CD4-positive, alpha-beta T cell treated with Interleukin-4 for 1 hour (primary cell): ENCODE results near the gene ZNF319.
"Not testable (repeated sequence)": the region's sequence is repeated elsewhere in the genome, so short reads cannot be mapped to it uniquely, and the experiment has no call there.

ENCODE experiments used
- DNase-seq, 2 donors: peaks; one replicate each; pipeline ENCODE4 v3.0.0-alpha.2; 2020 to 2022

Gene ZNF319

DNA sequence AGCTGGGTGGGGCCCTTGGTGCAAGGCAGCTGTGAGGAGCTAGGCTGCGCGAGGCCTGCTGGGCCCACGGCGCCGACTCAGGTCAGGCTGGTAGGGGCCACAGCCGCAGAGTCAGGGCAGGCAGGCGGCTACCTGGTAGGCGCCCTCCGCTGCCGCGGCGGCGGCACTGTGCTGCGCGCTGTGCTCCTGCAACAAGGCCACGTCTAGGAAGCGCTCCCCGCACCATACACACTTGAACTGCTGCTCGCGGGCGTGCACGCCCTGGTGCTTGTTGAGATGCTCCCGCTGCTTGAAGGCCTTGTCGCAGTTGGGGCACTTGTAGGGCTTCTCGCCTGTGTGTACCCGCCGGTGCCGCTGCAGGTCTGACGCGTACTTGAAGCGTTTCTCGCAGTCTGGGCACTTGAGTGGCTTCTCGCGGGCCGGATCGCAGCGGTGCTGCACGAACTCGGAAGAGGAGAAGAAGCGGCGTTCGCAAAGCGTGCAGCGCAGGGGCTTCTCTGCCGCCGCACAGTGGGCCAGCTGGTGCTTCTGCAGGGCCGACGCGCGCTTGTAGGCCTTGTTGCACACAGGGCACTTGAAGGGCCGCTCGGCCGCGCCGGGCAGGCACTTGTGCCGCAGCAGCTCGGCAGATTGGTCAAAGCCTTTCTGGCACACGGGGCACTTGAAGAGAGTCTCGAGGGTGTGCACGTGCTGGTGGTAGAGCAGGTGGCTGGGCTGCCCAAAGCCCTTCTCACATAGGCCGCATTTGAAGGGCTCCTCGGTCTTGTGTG lies 3.9 kb downstream of the ZNF319 start:
- no peak for DNase-seq

DNA sequence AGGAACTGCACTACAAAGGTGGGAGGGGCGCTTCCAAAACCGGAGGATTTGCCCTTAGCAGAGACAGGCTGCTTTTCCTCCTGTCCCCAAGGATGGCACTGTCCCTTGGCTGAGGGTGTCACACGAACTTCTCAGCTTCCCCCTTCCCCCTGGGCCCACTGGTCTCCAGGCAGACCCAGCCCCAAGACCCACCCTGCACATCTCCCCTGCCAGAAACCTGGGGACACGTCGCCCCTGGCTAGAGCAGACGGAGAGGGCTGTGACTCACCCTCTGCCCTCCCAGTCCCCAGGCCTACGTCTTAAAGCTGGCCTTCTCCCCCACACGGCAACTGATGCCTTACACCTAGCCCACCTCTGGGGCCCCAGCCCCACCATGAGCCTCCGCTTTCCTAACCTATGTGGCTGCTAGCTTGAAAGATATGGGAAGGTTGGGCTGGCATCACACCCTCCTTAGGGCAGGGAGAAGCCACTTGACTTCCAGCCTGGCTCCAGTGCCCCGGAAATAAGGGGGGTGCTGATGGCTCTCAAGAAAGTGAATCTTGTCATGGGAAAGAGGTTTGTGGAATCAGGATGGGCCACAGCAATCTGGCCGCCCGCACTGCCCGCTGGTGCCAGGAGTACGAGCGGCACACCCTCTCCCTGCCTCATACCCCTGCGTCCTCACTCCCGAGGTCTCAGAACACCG lies 4.6 kb downstream of the ZNF319 start:
- DNase-seq, result no peak

DNA sequence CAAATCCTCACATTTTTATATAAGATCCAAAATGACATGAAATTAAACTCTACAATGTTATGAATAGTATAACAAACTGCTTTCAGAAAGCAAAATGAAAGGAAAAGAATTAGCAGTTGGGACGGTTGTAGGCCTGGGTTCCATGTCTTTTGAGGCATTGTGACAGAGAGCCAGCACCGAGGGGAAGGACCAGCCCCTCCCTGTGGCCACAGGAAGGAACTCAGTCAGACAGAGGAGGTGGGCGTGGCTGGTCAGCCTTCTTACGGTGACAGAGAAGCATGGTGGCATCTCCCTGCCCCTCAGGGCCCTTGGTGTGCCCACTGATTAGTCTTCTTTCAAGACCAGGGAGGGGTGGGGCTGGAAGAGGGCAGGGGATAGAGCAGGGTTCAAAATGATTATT lies 5.7 kb downstream of the ZNF319 start:
- DNase-seq, result peak; percentile 59 to 68

DNA sequence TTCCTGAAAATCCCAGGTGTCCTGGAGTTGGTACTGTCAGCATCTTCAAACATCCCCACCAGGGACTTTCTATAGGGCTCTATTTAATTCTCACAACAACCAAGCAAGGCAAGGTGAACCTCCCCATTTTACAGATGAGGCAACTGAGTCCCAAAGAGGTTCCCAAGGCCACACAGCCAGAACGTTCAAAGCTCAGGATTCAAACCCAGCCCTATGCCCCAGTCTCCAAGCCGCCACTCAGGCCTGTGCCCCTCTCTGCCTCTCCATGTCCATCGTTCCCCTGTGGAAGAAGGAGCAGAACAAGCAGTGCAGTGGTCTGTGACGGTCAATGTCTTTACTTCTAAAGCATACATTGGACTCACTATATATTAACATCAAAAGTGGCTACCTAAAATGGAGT lies 6.1 kb downstream of the ZNF319 start:
- no peak for DNase-seq

DNA sequence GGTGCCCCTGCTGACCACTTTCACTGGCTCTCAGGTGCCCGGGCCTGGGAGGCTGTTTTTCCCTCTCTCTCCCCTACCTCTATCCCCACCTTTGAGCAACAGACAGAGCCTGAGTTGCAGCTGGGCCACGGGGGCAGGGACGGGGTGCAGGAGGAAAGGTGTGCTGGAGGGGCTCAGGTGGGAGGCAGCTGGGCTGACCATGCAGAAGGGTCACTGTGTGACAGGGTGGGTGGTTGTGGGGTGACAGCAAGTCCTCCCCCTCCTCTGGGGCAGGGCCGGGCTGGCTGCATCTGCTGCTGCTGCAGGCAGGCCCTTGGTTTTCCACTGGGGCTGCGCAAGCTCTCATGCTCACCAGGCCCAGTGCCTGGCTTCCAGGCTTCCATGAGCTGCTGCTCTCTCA lies 6.6 kb downstream of the ZNF319 start:
- DNase-seq, result no peak

DNA sequence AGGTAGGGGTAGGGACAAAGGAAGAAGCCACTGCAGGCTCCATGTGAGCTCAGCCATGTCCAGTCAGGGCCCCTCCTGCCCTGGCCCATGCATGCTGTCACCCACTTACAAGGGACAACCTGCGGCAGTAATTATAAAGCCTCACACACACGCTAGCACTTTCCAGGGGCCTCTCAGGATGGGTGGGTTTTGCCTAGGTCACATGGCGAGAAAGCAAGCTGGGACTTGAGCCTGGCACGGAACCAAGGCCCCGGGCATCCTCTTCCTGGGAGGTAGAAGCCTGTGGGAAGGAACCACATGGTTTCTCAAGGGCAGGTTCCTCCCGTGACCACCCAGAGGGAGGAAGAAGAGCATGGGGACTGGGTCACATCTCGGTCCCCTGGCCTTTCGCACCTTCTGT lies 7.0 kb downstream of the ZNF319 start:
- no peak for DNase-seq

DNA sequence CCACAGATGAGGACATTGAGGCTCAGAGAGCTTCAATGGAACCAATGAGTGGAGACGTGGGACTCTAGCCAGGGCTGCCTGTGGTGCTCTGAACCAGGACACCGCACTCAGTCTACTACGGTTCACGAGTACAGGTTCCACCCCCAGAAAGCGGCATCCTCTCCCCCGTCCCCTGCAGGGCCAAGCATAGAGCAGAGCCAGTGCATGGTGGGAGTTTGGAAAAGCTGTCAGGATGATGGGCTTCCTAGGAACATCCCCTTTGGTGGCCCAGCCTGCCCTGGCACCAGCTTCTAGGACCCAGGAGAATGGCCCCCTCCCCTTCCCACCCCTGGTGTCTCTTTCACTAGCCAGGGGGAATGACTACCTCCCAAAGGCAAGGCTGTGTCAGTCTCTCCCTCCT lies 8.4 kb downstream of the ZNF319 start:
- no peak for DNase-seq

DNA sequence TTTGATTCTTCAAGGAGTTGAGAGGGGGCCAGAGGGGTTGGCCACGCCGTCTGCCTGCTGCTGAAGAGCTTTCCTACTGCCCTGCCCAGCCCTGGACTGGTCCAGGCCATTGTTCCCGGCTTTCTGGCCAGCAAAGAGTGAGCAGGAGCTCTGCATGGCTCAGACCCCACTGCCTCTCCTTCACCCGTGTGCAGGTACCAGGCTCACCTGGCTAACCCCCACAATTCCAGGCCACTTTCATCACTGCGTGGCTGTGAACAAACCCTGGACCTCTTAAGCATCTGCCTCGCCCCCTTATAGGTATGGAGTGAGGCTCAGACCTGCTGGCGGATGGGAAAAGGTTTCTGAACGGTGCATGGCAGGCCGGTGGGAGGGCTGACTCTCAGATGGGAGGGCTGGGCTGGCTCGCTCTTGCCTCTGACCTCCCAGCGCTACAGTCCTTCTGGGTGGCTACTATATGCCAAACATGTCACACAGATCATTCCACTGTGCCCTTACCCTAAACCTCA lies 8.9 kb downstream of the ZNF319 start:
- DNase-seq, result no peak

DNA sequence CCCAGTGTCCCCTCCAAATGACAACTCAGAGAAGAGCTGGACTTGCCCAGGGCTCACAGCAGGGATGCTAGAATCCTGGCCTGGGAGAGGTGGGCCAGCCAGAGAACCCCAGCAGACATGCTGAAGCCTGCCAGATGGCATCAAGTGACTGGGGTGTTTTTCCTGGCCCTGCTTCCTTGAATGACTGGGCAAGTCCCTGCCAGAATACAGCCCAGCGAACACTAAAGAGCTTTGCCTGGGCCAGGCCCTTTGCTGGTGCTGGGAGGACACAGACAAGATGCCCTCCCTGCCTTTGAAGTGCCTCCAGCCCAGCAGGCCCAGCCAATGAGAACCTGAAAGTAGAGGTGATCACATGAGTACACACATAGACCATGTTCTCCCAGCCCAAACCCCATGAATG lies 11.5 kb downstream of the ZNF319 start:
- DNase-seq, result no peak

DNA sequence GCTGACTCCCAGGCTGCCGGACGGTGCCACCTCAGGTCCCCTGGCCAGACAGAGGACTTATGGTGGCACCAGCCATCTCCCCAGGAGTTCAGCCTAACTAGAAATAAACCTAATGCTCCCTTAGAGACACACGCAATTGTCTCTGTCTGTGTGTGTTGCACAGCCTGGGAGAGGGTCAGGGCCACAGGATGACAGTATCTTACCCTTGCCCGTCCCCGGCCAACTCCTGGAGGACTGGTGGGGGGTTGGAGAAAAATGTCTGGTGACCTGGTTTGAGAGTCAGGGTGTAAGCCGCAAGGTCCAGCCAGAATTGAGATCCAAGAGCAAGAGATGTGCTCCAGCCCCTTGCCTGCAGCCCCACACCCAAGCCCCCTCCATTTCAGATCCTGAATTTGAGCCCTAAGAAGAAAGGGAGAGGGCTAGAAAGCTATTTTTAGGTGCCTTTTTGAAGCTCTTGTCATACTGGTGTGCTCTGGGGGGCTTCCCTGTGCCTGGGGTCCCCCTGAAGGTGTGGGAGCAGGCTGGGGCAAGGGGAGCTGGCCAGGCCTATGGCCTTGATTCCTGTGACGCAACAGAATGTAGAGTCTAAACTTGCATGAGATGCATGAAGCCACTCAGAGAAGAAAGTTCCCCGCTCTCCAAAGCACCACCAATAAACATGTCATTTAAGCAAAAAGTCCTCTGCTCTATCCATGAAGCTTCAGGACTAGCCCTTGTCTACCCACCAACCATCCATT lies 12.9 kb downstream of the ZNF319 start:
- no peak for DNase-seq

DNA sequence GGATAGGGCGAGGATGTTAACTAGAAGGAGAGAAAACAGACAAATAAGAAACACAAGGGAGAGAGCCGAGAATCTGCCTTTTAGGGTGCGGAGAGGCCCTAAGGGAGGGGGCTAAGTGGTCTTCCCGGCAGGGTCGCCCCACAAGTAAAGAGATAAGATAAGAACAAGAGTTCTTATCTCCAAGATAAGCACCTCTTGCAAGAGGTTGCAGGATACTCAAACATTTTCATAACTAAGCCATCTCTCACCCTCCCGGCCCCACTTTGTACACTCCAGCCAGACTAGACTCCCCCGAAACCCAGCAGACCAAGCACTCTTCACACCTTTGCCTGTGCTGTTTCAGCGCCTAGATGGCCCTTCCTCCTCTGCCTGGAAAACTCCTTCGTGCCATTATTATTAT lies 14.3 kb downstream of the ZNF319 start:
- no peak for DNase-seq

DNA sequence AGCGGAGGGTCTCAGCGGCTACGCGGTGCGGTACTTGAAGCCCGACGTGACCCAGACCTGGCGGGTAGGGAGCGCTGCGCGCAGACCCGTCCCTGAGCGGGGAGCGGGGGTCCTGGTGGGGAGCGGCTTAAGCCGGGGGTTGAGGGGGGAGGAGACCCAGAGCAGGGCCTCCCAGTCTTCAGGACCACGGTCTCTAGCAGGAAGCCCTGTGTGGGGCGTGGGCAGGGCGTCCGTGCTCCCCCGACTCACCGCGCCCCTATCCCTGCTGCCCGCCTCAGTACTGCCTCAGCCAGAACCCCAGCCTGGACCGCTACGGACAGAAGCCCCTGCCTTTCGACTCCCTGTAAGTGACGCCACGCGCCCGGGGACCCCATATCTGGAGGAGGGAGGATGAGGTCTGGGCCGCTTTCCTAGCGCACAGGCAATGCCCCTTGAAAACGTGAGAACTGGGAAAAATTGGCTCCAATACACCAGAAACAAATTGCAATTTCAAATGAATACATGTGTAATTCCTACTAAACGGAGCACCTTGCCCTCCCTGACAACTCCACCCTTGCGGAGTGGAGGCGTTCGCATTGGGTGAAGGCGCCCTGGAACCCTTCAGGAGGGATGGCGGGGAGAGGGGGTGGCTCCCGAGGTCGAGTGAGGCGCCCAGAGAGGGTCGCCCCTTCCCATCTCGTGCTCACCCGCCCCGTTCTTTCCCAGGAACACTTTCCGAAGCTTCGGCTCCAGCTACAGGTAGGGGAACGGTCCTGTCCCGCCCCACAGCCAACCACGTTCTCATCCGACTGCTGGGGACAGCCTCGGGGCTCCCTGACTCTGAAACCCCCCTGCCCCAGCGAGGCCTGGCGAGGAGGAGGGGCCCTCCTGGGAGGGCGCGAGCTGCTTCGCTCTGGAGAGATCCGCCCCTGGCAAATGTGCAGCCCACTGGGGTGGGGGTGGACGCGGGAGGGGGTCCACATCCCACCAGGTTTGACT lies 15.0 kb downstream of the ZNF319 start:
- DNase-seq, result no peak

DNA sequence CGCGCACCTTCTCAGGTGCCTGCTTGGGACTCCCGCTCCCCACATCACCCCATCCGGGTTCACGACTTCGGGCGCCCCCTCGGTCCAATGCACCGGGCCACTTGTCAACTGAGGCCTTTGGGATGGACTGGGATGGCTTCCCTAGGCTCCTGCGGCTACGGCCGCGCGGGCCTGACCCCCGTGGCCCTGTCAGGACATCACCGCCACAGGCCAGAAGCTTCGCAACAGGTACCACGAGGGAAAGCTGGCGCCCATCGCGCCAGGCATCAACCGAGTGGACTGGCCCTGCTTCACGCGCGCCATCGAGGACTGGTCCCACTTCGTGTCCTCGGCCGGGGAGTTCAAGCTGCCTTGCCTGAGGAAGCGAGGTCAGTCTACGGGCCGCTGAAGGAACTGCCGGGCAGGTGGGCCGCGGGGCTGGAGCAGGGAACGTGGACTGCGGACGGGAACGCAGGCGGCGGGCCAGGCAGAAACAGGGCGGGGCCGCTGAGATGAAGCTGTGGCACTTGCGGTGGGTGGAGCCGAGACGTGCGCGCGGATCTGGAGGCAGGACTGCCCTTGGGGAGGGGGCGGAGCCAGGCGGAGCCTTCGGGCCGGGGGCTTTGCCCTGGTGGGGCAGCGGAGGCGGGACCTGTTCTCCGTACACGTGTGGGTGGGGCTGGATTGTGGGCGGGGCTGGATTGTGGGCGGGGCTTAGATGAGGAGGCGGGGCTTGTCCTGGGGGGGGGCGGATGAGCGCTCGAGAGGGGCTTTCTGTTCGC lies 15.8 kb downstream of the ZNF319 start:
- DNase-seq, result peak; percentile 95

DNA sequence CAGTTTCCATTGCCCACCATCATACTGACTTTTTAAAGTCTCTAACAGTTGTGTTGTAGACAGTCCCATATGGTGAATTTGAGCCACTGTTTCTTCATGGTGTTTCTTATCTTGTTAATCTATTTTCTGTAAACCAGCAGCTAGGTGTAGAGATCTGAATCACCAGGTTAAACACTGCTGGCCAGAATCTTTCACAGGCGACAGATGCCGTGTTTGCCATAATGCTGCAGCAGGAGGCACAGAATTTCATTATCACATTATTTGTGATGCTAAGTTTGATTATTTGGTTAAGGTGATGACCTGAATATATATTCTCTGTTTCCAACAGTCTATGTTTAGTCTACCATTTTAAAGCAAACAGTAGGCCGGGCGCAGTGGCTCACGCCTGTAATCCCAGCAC lies 18.1 kb downstream of the ZNF319 start:
- no peak for DNase-seq

DNA sequence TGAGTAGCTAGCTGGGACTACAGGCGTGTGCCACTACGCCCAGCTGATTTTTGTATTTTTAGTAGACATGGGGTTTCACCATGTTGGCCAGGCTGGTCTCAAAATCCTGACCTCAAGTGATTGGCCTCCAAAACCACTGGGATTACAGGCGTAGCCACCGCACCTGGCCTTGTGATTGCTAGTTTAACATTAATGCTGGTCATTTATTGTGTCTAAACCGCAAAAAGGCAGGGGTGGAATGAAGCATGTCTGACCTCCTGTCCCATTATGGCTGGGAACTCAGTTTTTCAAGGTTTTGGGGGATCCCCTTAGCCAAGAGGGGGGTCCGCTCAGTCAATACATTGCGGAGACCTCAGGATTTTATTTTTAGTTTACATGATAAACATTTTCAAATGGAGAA lies 18.8 kb downstream of the ZNF319 start:
- no peak for DNase-seq

DNA sequence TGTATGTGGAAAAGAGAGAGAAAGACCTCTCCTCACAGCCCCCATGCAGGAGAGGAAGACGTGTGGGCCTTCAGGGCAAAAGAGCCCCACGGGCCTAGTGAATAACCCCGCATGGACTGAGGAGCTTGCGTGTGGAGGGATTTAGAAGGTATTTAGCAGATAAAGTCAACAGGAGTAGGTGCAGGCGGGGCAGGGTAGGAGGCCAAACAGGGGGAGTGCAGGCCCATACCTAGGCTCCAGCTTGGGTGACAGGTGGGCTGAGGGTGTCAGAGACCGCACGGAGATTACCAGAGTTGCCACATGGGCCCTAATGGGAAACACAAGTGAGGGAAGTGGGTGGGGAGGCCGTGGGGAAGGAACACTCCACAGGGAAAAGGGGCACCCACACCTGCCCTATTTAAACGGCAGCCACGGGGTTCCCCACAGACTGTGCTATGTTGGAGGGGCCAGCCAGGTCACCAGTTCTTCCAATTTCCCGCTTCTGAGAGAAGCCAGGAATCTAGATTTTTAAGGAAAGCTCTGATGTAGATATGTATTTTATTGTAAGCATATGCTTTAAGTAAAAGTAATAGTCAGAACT lies 21.4 kb downstream of the ZNF319 start:
- no peak for DNase-seq

DNA sequence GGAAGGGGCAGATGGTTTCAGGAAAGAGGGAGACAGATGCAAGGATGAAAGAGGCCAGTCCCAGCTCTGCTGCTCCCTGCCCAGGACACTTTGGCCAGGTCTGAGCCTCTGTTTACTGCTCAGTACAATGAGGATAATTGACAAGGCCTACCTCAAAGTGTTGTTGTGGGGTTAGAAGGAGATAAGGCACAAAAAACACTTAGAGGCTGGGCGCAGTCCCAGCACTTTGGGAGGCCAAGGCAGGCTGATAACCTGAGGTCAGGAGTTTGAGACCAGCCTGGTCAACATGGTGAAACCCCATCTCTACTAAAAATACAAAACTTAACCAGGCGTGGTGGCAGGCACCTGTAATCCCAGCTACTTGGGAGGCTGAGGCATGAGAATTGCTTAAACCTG lies 22.4 kb downstream of the ZNF319 start:
- not testable (repeated sequence) for DNase-seq

DNA sequence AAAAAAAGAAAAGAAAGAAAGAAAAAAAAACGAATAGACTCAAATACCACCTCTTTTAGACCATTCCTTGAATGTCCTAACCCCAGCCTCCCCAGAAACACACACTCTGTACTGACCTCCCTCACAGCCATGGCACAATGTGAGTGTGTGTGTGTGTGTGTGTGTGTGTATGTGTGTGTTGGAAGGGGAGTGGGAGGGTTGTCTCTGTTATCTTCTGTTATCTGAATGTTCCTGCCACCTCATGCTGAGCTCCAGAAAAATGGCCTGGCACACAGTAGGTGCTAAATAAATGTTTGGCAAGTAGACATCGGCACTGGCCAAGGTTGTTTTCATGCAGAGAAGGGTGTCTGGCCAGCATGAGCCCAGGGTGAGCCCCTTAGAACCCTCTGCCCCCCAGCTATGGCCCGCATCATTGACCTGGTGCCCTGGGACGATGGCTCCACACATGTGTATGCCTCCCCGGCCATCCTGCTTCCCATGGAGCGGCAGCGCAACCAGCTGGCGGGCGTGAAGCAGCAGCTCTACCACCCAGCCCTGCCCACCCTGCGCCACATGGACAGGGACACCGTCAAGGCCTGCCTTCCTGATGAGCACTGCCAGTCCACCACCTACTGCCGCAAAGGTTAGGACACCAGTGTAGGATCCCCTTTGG lies 22.9 kb downstream of the ZNF319 start:
- no peak for DNase-seq

DNA sequence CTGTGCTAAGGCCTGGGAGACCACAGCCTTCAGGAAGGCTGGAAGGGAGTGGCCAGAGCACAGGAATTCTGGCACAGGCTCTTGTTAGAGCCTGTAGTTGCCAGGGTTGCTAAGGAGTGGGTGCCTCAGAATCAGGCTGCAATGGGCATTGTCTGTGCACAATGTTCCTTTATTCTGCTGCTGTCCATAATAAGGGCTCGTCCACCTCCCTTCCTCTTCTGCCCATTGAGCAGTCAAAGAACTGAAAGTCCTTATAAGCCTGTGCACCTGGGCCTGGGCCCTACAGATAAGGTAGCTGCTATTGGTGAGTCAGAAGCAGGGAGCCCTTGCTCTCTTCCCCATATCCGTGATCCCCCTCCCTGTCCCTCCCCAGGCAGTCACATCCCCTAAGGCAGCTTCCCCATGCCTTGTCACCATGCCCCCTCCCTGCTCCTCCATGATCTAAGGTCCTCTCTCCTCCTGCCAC lies 24.1 kb downstream of the ZNF319 start:
- no peak for DNase-seq

DNA sequence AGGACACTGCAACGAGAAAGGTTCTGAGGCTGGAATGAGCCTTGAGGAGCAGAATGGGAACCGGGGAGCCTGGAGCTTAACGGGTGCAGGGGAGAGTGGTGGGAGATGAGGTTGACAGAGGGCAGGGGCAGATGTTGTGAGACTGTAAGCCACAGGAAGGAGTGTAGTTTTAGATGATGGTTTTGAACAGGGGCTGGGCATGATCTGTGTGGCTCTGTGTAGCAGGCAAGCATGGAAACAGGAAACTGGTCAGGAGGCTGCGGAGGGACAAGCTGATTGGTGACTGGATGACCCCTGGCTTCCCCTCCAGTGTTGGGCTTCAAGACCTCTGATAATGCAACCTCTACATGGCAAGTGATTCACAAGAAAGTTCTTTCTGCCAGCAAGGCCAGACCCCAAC lies 28.2 kb downstream of the ZNF319 start:
- no peak for DNase-seq

DNA sequence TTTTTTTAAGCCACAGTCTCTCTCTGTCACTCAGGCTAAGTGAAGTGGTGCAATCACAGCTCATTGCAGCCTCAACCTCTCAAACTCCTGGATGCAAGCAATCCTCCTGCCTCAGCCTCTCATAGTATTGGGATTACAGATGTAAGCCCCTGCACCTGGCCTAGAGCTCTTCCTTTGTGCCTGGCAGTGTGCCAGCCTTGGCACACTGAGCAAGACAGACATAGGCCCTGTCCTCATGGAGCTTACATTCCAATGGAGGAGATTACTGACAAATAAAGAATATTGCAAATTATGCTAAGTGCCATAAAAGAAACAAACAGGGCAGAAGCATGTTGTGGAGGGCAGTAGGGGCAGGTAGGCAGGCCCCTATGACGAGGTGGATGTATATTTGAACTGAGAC lies 28.6 kb downstream of the ZNF319 start:
- no peak for DNase-seq
